CD14-positive monocyte (primary cell): Measurements from ENCODE around the gene EPS15. TPM values are rescaled to one million over a fixed set of nuclear protein-coding genes. Genes with fewer than 3 reads are reported as not detected.
A peak's percentile ranks its signal among the peaks of the same experiment; 100 is the strongest.

Experiments
- DNase-seq, 3 donors: peaks; one replicate each; pipeline ENCODE4 v3.0.0-alpha.2; 2011 to 2022
- H2AFZ ChIP-seq: 2 replicates; pipeline ENCODE4 v1.6.0; 2012; ENCODE audit warnings: mild to moderate bottlenecking, low read depth, low read length, inconsistent platforms; ENCODE audit not compliant: insufficient read depth, poor library complexity, severe bottlenecking
- H3K27ac ChIP-seq, 2 donors: 1 replicate in 1 of 2; 2 replicates in 1 of 2; pipeline ENCODE4 v1.5.1; 2012 to 2013; ENCODE audit warnings: low read length in 2 of 2, control low read depth in 1 of 2, inconsistent platforms in 1 of 2, low read depth in 1 of 2, mild to moderate bottlenecking in 1 of 2
- H3K27me3 ChIP-seq, 2 donors: one replicate each; pipeline versions ENCODE4 v1.6.0 to v1.6.1; 2011 to 2013; ENCODE audit warnings: low read length in 2 of 2; ENCODE audit not compliant: control insufficient read depth in 2 of 2, insufficient read depth in 2 of 2
- H3K36me3 ChIP-seq, 2 donors: replicated peaks in 1 of 2; 1 replicate in 1 of 2; 2 replicates in 1 of 2; pipeline versions ENCODE4 v1.5.1 to v1.6.1; 2012 to 2013; ENCODE audit warnings: low read length in 2 of 2, control low read depth in 1 of 2, inconsistent platforms in 1 of 2, mild to moderate bottlenecking in 1 of 2; ENCODE audit not compliant: insufficient read depth in 2 of 2, control insufficient read depth in 1 of 2
- H3K4me1 ChIP-seq, 2 donors: 1 replicate in 1 of 2; 2 replicates in 1 of 2; pipeline versions ENCODE4 v1.5.1 to v1.6.1; 2012 to 2013; ENCODE audit warnings: low read length in 2 of 2, control low read depth in 1 of 2, inconsistent platforms in 1 of 2, mild to moderate bottlenecking in 1 of 2, moderate library complexity in 1 of 2; ENCODE audit not compliant: insufficient read depth in 2 of 2, control insufficient read depth in 1 of 2
- H3K4me2 ChIP-seq: replicated peaks from 2 replicates; pipeline ENCODE3; 2012; ENCODE audit warnings: low read length, moderate library complexity, mild to moderate bottlenecking; ENCODE audit not compliant: poor library complexity, severe bottlenecking; ENCODE audit errors: extremely low read depth
- H3K4me3 ChIP-seq, 3 experiments: fragments of 200-600 bp in 1 of 3; sonication (generic) in 1 of 3; replicated peaks in 1 of 3; 1 replicate in 2 of 3; 2 replicates in 1 of 3; pipeline ENCODE4 v1.5.1; 2011 to 2013; ENCODE audit warnings: low read length in 3 of 3, mild to moderate bottlenecking in 3 of 3, control low read depth in 2 of 3, low read depth in 2 of 3, inconsistent platforms in 1 of 3, moderate library complexity in 1 of 3
- H3K79me2 ChIP-seq: 2 replicates; pipeline ENCODE4 v1.6.0; 2012; ENCODE audit warnings: mild to moderate bottlenecking, control low read depth, inconsistent platforms, low read length, moderate library complexity; ENCODE audit not compliant: insufficient read depth
- H3K9ac ChIP-seq: 2 replicates; pipeline ENCODE4 v1.6.0; 2017; ENCODE audit warnings: low read length, mild to moderate bottlenecking; ENCODE audit not compliant: insufficient read depth, poor library complexity, severe bottlenecking
- H3K9me3 ChIP-seq, 2 donors: replicated peaks in 1 of 2; 1 replicate in 1 of 2; 2 replicates in 1 of 2; pipeline versions ENCODE4 v1.5.1 to v1.6.1; 2012 to 2013; ENCODE audit warnings: low read length in 2 of 2, control low read depth in 1 of 2; ENCODE audit not compliant: control insufficient read depth in 1 of 2, insufficient read depth in 1 of 2
- H4K20me1 ChIP-seq: 2 replicates; pipeline ENCODE4 v1.6.0; 2012; ENCODE audit warnings: mild to moderate bottlenecking, low read length, control low read depth, moderate library complexity; ENCODE audit not compliant: insufficient read depth
- H3K27ac Mint-ChIP-seq, 7 donors: one replicate each; pipeline ENCODE4 v1.8.0; 2020; ENCODE audit warnings: mild to moderate bottlenecking in 7 of 7, mixed read lengths in 7 of 7, moderate library complexity in 6 of 7, inconsistent platforms in 2 of 7
- H3K27me3 Mint-ChIP-seq, 3 donors: one replicate each; pipeline ENCODE4 v1.8.0; 2021 to 2022; ENCODE audit warnings: low read depth in 3 of 3, mild to moderate bottlenecking in 3 of 3, mixed read lengths in 3 of 3, moderate library complexity in 3 of 3, inconsistent platforms in 1 of 3
- H3K36me3 Mint-ChIP-seq, 2 donors: one replicate each; pipeline ENCODE4 v1.8.0; 2020; ENCODE audit warnings: mixed read lengths in 2 of 2, inconsistent platforms in 1 of 2, mild to moderate bottlenecking in 1 of 2
- H3K4me1 Mint-ChIP-seq: one replicate; pipeline ENCODE4 v1.8.0; 2020; ENCODE audit warnings: mild to moderate bottlenecking, mixed read lengths
- H3K4me3 Mint-ChIP-seq, 2 donors: one replicate each; pipeline ENCODE4 v1.8.0; 2020; ENCODE audit warnings: mild to moderate bottlenecking in 2 of 2, mixed read lengths in 2 of 2, moderate library complexity in 1 of 2
- H3K9me3 Mint-ChIP-seq, 7 donors: one replicate each; pipeline ENCODE4 v1.8.0; 2020 to 2022; ENCODE audit warnings: mixed read lengths in 7 of 7, mild to moderate bottlenecking in 6 of 7, moderate library complexity in 6 of 7, inconsistent platforms in 2 of 7
- CTCF ChIP-seq: fragments of 200-600 bp; IDR thresholded peaks from one replicate; pipeline ENCODE4 v1.8.0; 2022; ENCODE audit warnings: antibody characterized with exemption, mild to moderate bottlenecking
- WGBS: methylation state at CpG from one replicate; pipeline ENCODE4 v1.1.5; 2013; ENCODE audit warnings: missing lambda C conversion rate; ENCODE audit not compliant: insufficient coverage; 5-methylcytosine and 5-hydroxymethylcytosine counted together
- intact Hi-C, 2 donors: fragments of 100-400 bp; cut with micrococcal nuclease; formaldehyde crosslinking; loops; one replicate each; pipeline versions ENCODE4 v1.15.0 to v1.15.1; 2023
- polyA plus RNA-seq, 3 donors: library from polyadenylated mRNA; depleted of rRNA in 1 of 3; unstranded in 2 of 3; stranded (reverse) in 1 of 3; fragments of 300-500 nt in 2 of 3; fragments of >200 nt in 1 of 3; fragmentation: Illumina TruSeq in 2 of 3; gene quantifications; 1 replicate in 2 of 3; 2 replicates in 1 of 3; pipeline ENCODE4 v1.2.3, GENCODE V29; 2012 to 2021

EPS15 gene
- polyA plus RNA-seq, 3 donors = 26.7 to 53.6 (median 36.4) TPM

- Histone ChIP-seq H3K9ac (peak overlapping the region; percentile 81), H3K4me2 (peak overlapping the region; percentile 99), H3K27ac (peak overlapping the region; percentile 61 to 86), H3K4me1 (peaks cover 21 to 50% of the 10 kb centered on the region in 2 donors), H3K27me3 (no peaks in the 10 kb centered on the region), H2AFZ (peak overlapping the region; percentile 74), H3K9me3 (no peaks in the 10 kb centered on the region), H3K36me3 (no peaks in the 10 kb centered on the region), H3K4me3 (peak overlapping the region; percentile 72 to 96 (median 95)), H3K79me2 (peaks cover 59% of the 10 kb centered on the region), H4K20me1 (peaks cover 50% of the 10 kb centered on the region)
- no peak for TF ChIP-seq CTCF
- intact Hi-C loops = loop anchor here in 1 of 2 donors (5.0 to 10.0 kb wide), 3 partner anchors 99 to 553 kb away; partner anchors contain the start of genes FAF1, NRDC and OSBPL9
- no peaks in the 10 kb centered on the region for H3K9me3 Mint-ChIP-seq
- H3K27ac Mint-ChIP-seq = peak overlapping the region; percentile 88 to 98 (median 94)
- DNase-seq = peak; percentile 12 to 29 (median 26)
- H3K36me3 Mint-ChIP-seq = no peaks in the 10 kb centered on the region
- no peaks in the 10 kb centered on the region for H3K27me3 Mint-ChIP-seq
- under 1% methylated on average over 14 of the region's 20 CpGs for whole genome bisulfite sequencing
- H3K4me3 Mint-ChIP-seq = peak overlapping the region; percentile 92 to 98
- H3K4me1 Mint-ChIP-seq = peaks cover 54% of the 10 kb centered on the region
These were observed 957 bp downstream of the EPS15 start for GRCh38 chr1:51518033-51518585.

- DNase-seq = peak in 2 of 3 donors; percentile 32 to 42
- Histone ChIP-seq H3K36me3 (no peaks in the 10 kb centered on the region), H3K27ac (peak overlapping the region; percentile 61 to 86), H3K9me3 (no peaks in the 10 kb centered on the region), H2AFZ (peak overlapping the region; percentile 74), H3K9ac (peak overlapping the region; percentile 81), H3K27me3 (no peaks in the 10 kb centered on the region), H3K79me2 (peaks cover 65% of the 10 kb centered on the region), H3K4me3 (peak overlapping the region; percentile 72 to 96 (median 95)), H3K4me1 (peaks cover 23 to 56% of the 10 kb centered on the region in 2 donors), H4K20me1 (peaks cover 56% of the 10 kb centered on the region), H3K4me2 (peak overlapping the region; percentile 99)
- Mint-ChIP-seq H3K9me3 (no peaks in the 10 kb centered on the region), H3K4me3 (peak overlapping the region; percentile 92 to 98), H3K4me1 (peaks cover 60% of the 10 kb centered on the region), H3K27me3 (no peaks in the 10 kb centered on the region), H3K27ac (peak overlapping the region; percentile 88 to 98 (median 94)), H3K36me3 (no peaks in the 10 kb centered on the region)
- intact Hi-C loops = loop anchor here in 1 of 2 donors (5.0 to 10.0 kb wide), 3 partner anchors 100 to 553 kb away; partner anchors contain the start of genes FAF1, NRDC and OSBPL9
- TF ChIP-seq CTCF = no peak
- WGBS = 0% methylated on average over 6 of the region's 7 CpGs
These were observed 1.6 kb downstream of the EPS15 start for GRCh38 chr1:51517361-51518032.
